CD14-positive monocyte (primary cell): Measurements from ENCODE around the gene BATF. TPM values are rescaled to one million over a fixed set of nuclear protein-coding genes. Genes with fewer than 3 reads are reported as not detected.
A peak's percentile ranks its signal among the peaks of the same experiment; 100 is the strongest.

Experiments
- DNase-seq, 3 donors: peaks; one replicate each; pipeline ENCODE4 v3.0.0-alpha.2; 2011 to 2022
- H2AFZ ChIP-seq: 2 replicates; pipeline ENCODE4 v1.6.0; 2012; ENCODE audit warnings: mild to moderate bottlenecking, low read depth, low read length, inconsistent platforms; ENCODE audit not compliant: insufficient read depth, poor library complexity, severe bottlenecking
- H3K27ac ChIP-seq, 2 donors: 1 replicate in 1 of 2; 2 replicates in 1 of 2; pipeline ENCODE4 v1.5.1; 2012 to 2013; ENCODE audit warnings: low read length in 2 of 2, control low read depth in 1 of 2, inconsistent platforms in 1 of 2, low read depth in 1 of 2, mild to moderate bottlenecking in 1 of 2
- H3K27me3 ChIP-seq, 2 donors: one replicate each; pipeline versions ENCODE4 v1.6.0 to v1.6.1; 2011 to 2013; ENCODE audit warnings: low read length in 2 of 2; ENCODE audit not compliant: control insufficient read depth in 2 of 2, insufficient read depth in 2 of 2
- H3K36me3 ChIP-seq, 2 donors: replicated peaks in 1 of 2; 1 replicate in 1 of 2; 2 replicates in 1 of 2; pipeline versions ENCODE4 v1.5.1 to v1.6.1; 2012 to 2013; ENCODE audit warnings: low read length in 2 of 2, control low read depth in 1 of 2, inconsistent platforms in 1 of 2, mild to moderate bottlenecking in 1 of 2; ENCODE audit not compliant: insufficient read depth in 2 of 2, control insufficient read depth in 1 of 2
- H3K4me1 ChIP-seq, 2 donors: 1 replicate in 1 of 2; 2 replicates in 1 of 2; pipeline versions ENCODE4 v1.5.1 to v1.6.1; 2012 to 2013; ENCODE audit warnings: low read length in 2 of 2, control low read depth in 1 of 2, inconsistent platforms in 1 of 2, mild to moderate bottlenecking in 1 of 2, moderate library complexity in 1 of 2; ENCODE audit not compliant: insufficient read depth in 2 of 2, control insufficient read depth in 1 of 2
- H3K4me2 ChIP-seq: replicated peaks from 2 replicates; pipeline ENCODE3; 2012; ENCODE audit warnings: low read length, moderate library complexity, mild to moderate bottlenecking; ENCODE audit not compliant: poor library complexity, severe bottlenecking; ENCODE audit errors: extremely low read depth
- H3K4me3 ChIP-seq, 3 experiments: fragments of 200-600 bp in 1 of 3; sonication (generic) in 1 of 3; replicated peaks in 1 of 3; 1 replicate in 2 of 3; 2 replicates in 1 of 3; pipeline ENCODE4 v1.5.1; 2011 to 2013; ENCODE audit warnings: low read length in 3 of 3, mild to moderate bottlenecking in 3 of 3, control low read depth in 2 of 3, low read depth in 2 of 3, inconsistent platforms in 1 of 3, moderate library complexity in 1 of 3
- H3K79me2 ChIP-seq: 2 replicates; pipeline ENCODE4 v1.6.0; 2012; ENCODE audit warnings: mild to moderate bottlenecking, control low read depth, inconsistent platforms, low read length, moderate library complexity; ENCODE audit not compliant: insufficient read depth
- H3K9ac ChIP-seq: 2 replicates; pipeline ENCODE4 v1.6.0; 2017; ENCODE audit warnings: low read length, mild to moderate bottlenecking; ENCODE audit not compliant: insufficient read depth, poor library complexity, severe bottlenecking
- H3K9me3 ChIP-seq, 2 donors: replicated peaks in 1 of 2; 1 replicate in 1 of 2; 2 replicates in 1 of 2; pipeline versions ENCODE4 v1.5.1 to v1.6.1; 2012 to 2013; ENCODE audit warnings: low read length in 2 of 2, control low read depth in 1 of 2; ENCODE audit not compliant: control insufficient read depth in 1 of 2, insufficient read depth in 1 of 2
- H4K20me1 ChIP-seq: 2 replicates; pipeline ENCODE4 v1.6.0; 2012; ENCODE audit warnings: mild to moderate bottlenecking, low read length, control low read depth, moderate library complexity; ENCODE audit not compliant: insufficient read depth
- H3K27ac Mint-ChIP-seq, 7 donors: one replicate each; pipeline ENCODE4 v1.8.0; 2020; ENCODE audit warnings: mild to moderate bottlenecking in 7 of 7, mixed read lengths in 7 of 7, moderate library complexity in 6 of 7, inconsistent platforms in 2 of 7
- H3K27me3 Mint-ChIP-seq, 3 donors: one replicate each; pipeline ENCODE4 v1.8.0; 2021 to 2022; ENCODE audit warnings: low read depth in 3 of 3, mild to moderate bottlenecking in 3 of 3, mixed read lengths in 3 of 3, moderate library complexity in 3 of 3, inconsistent platforms in 1 of 3
- H3K36me3 Mint-ChIP-seq, 2 donors: one replicate each; pipeline ENCODE4 v1.8.0; 2020; ENCODE audit warnings: mixed read lengths in 2 of 2, inconsistent platforms in 1 of 2, mild to moderate bottlenecking in 1 of 2
- H3K4me1 Mint-ChIP-seq: one replicate; pipeline ENCODE4 v1.8.0; 2020; ENCODE audit warnings: mild to moderate bottlenecking, mixed read lengths
- H3K4me3 Mint-ChIP-seq, 2 donors: one replicate each; pipeline ENCODE4 v1.8.0; 2020; ENCODE audit warnings: mild to moderate bottlenecking in 2 of 2, mixed read lengths in 2 of 2, moderate library complexity in 1 of 2
- H3K9me3 Mint-ChIP-seq, 7 donors: one replicate each; pipeline ENCODE4 v1.8.0; 2020 to 2022; ENCODE audit warnings: mixed read lengths in 7 of 7, mild to moderate bottlenecking in 6 of 7, moderate library complexity in 6 of 7, inconsistent platforms in 2 of 7
- WGBS: methylation state at CpG from one replicate; pipeline ENCODE4 v1.1.5; 2013; ENCODE audit warnings: missing lambda C conversion rate; ENCODE audit not compliant: insufficient coverage; 5-methylcytosine and 5-hydroxymethylcytosine counted together
- intact Hi-C, 2 donors: fragments of 100-400 bp; cut with micrococcal nuclease; formaldehyde crosslinking; loops; one replicate each; pipeline versions ENCODE4 v1.15.0 to v1.15.1; 2023
- polyA plus RNA-seq, 3 donors: library from polyadenylated mRNA; depleted of rRNA in 1 of 3; unstranded in 2 of 3; stranded (reverse) in 1 of 3; fragments of 300-500 nt in 2 of 3; fragments of >200 nt in 1 of 3; fragmentation: Illumina TruSeq in 2 of 3; gene quantifications; 1 replicate in 2 of 3; 2 replicates in 1 of 3; pipeline ENCODE4 v1.2.3, GENCODE V29; 2012 to 2021
- TF ChIP-seq, protein P1 (sequence below): fragments of 200-600 bp; IDR thresholded peaks from one replicate; pipeline ENCODE4 v1.8.0; 2022; ENCODE audit warnings: antibody characterized with exemption, mild to moderate bottlenecking

The BATF gene
- polyA plus RNA-seq, 3 donors, result 12.6 to 25.8 (median 20.9) TPM

GRCh38 chr14:75578102-75578785 is 56.0 kb downstream of the BATF start, which contains the start of gene FLVCR2:
Gene FLVCR2, plus strand, starts transcription at chr14:75578620. Its CDS starts 353 bp downstream, at chr14:75578973.
- Mint-ChIP-seq H3K9me3 (peaks cover 0 to 4% (median 0%) of the 10 kb centered on the region in 7 donors), H3K4me1 (peaks cover 12% of the 10 kb centered on the region), H3K27me3 (peaks cover 0 to 6% (median 1%) of the 10 kb centered on the region in 3 donors), H3K27ac (peak within 1 kb of the TSS in 6 of 7 donors; percentile 90 to 97 (median 94)), H3K4me3 (no peak within 1 kb of the TSS), H3K36me3 (peaks cover 0 to 2% of the 10 kb centered on the region in 2 donors)
- Histone ChIP-seq H2AFZ (peak within 1 kb of the TSS; percentile 92), H3K9ac (peak within 1 kb of the TSS; percentile 67), H4K20me1 (peaks cover 20% of the 10 kb centered on the region), H3K4me1 (peaks cover 42 to 49% of the 10 kb centered on the region in 2 donors), H3K79me2 (peaks cover 11% of the 10 kb centered on the region), H3K4me2 (peak within 1 kb of the TSS; percentile 92), H3K36me3 (no peaks in the 10 kb centered on the region), H3K4me3 (peak within 1 kb of the TSS; percentile 56 to 95 (median 72)), H3K9me3 (no peaks in the 10 kb centered on the region), H3K27me3 (no peaks in the 10 kb centered on the region), H3K27ac (peak within 1 kb of the TSS; percentile 55 to 76)
- peak; percentile 60 to 78 (median 70) for DNase-seq
- under 1% methylated on average over 28 of the region's 49 CpGs for WGBS
- intact Hi-C loops, result loop anchor here (5.0 to 10.0 kb wide), 2 partner anchors 34 to 407 kb away; partner anchors contain the start of genes IFT43 (in 1 of the 2) and TGFB3 (in 1 of the 2)
- TF ChIP-seq, protein P1, sequence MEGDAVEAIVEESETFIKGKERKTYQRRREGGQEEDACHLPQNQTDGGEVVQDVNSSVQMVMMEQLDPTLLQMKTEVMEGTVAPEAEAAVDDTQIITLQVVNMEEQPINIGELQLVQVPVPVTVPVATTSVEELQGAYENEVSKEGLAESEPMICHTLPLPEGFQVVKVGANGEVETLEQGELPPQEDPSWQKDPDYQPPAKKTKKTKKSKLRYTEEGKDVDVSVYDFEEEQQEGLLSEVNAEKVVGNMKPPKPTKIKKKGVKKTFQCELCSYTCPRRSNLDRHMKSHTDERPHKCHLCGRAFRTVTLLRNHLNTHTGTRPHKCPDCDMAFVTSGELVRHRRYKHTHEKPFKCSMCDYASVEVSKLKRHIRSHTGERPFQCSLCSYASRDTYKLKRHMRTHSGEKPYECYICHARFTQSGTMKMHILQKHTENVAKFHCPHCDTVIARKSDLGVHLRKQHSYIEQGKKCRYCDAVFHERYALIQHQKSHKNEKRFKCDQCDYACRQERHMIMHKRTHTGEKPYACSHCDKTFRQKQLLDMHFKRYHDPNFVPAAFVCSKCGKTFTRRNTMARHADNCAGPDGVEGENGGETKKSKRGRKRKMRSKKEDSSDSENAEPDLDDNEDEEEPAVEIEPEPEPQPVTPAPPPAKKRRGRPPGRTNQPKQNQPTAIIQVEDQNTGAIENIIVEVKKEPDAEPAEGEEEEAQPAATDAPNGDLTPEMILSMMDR, result no peak

GRCh38 chr14:75578786-75579337 is 56.6 kb downstream of the BATF start:
- H3K36me3 Mint-ChIP-seq, result peaks cover 0 to 2% of the 10 kb centered on the region in 2 donors
- H3K4me3 Mint-ChIP-seq, result no peak overlapping the region
- intact Hi-C loops, result loop anchor here (5.0 to 10.0 kb wide), 2 partner anchors 33 to 406 kb away; partner anchors contain the start of genes IFT43 (in 1 of the 2) and TGFB3 (in 1 of the 2)
- Histone ChIP-seq H3K27ac (peak overlapping the region; percentile 54 to 75), H3K4me1 (peaks cover 42 to 49% of the 10 kb centered on the region in 2 donors), H3K9ac (peak overlapping the region; percentile 67), H3K4me2 (peak overlapping the region; percentile 92), H3K27me3 (no peaks in the 10 kb centered on the region), H3K36me3 (no peaks in the 10 kb centered on the region), H3K9me3 (no peaks in the 10 kb centered on the region), H2AFZ (peak overlapping the region; percentile 92), H4K20me1 (peaks cover 23% of the 10 kb centered on the region), H3K4me3 (peak overlapping the region; percentile 56 to 95 (median 72)), H3K79me2 (peaks cover 11% of the 10 kb centered on the region)
- H3K27me3 Mint-ChIP-seq, result peaks cover 0 to 4% (median 1%) of the 10 kb centered on the region in 3 donors
- TF ChIP-seq, protein P1, result no peak
- H3K9me3 Mint-ChIP-seq, result peaks cover 0 to 4% (median 0%) of the 10 kb centered on the region in 7 donors
- peaks cover 12% of the 10 kb centered on the region for H3K4me1 Mint-ChIP-seq
- WGBS, result 51% methylated on average over 21 of the region's 21 CpGs
- DNase-seq, result no peak
- H3K27ac Mint-ChIP-seq, result peak overlapping the region in 6 of 7 donors; percentile 82 to 97 (median 90)
